HG03025 (cell line): Measurements from ENCODE around the gene GRIA2.
"Not testable (repeated sequence)": the region's sequence is repeated elsewhere in the genome, so short reads cannot be mapped to it uniquely, and the experiment has no call there.

Source experiments
- ATAC-seq: cut with Tn5 transposase; IDR thresholded peaks from one replicate; pipeline ENCODE4 v1.9.1; 2021; ENCODE audit warnings: mild to moderate bottlenecking, moderate library complexity; ENCODE audit not compliant: unreplicated experiment, low FRiP score

GRIA2 gene

GRCh38 chr4:157246964-157247363 is 26.4 kb downstream of the GRIA2 start:
- ATAC-seq: no peak

- ATAC-seq: not testable (repeated sequence)
Measured at GRCh38 chr4:157258165-157258564, 37.6 kb downstream of the GRIA2 start.

- ATAC-seq: no peak
Measured at GRCh38 chr4:157265281-157265680, 44.8 kb downstream of the GRIA2 start.

GRCh38 chr4:157270108-157270507 is 49.6 kb downstream of the GRIA2 start:
- ATAC-seq: no peak

GRCh38 chr4:157270552-157270951 is 50.0 kb downstream of the GRIA2 start:
- ATAC-seq: no peak

GRCh38 chr4:157271166-157271869 is 50.8 kb downstream of the GRIA2 start:
- no peak for ATAC-seq

GRCh38 chr4:157280673-157281072 is 60.1 kb downstream of the GRIA2 start:
- ATAC-seq: no peak

- no peak for ATAC-seq
Measured at GRCh38 chr4:157282019-157282418, 61.5 kb downstream of the GRIA2 start.

GRCh38 chr4:157287445-157287844 is 66.9 kb downstream of the GRIA2 start:
- no peak for ATAC-seq

GRCh38 chr4:157290622-157291021 is 70.1 kb downstream of the GRIA2 start:
- ATAC-seq: no peak

GRCh38 chr4:157291071-157291470 is 70.5 kb downstream of the GRIA2 start:
- ATAC-seq: no peak

- no peak for ATAC-seq
Measured at GRCh38 chr4:157293673-157294072, 73.1 kb downstream of the GRIA2 start.

GRCh38 chr4:157294575-157294974 is 74.0 kb downstream of the GRIA2 start:
- ATAC-seq: no peak

- ATAC-seq: no peak
Measured at GRCh38 chr4:157300701-157301100, 80.2 kb downstream of the GRIA2 start.

- no peak for ATAC-seq
Measured at GRCh38 chr4:157303471-157303960, 83.0 kb downstream of the GRIA2 start.

GRCh38 chr4:157304769-157305168 is 84.2 kb downstream of the GRIA2 start:
- no peak for ATAC-seq

- no peak for ATAC-seq
Measured at GRCh38 chr4:157312702-157313101, 92.2 kb downstream of the GRIA2 start.

GRCh38 chr4:157314906-157315305 is 94.4 kb downstream of the GRIA2 start:
- ATAC-seq: no peak

GRCh38 chr4:157315968-157316367 is 95.4 kb downstream of the GRIA2 start:
- no peak for ATAC-seq

GRCh38 chr4:157320092-157320491 is 99.6 kb downstream of the GRIA2 start:
- ATAC-seq: no peak

- ATAC-seq: no peak
Measured at GRCh38 chr4:157327666-157328065, 107.1 kb downstream of the GRIA2 start.

- ATAC-seq: no peak
Measured at GRCh38 chr4:157357887-157358286, 137.4 kb downstream of the GRIA2 start.

GRCh38 chr4:157358439-157358838 is 137.9 kb downstream of the GRIA2 start:
- no peak for ATAC-seq
